ENCODE measurements around the gene SRGAP3. TPM values are rescaled to one million over a fixed set of nuclear protein-coding genes. Genes with fewer than 3 reads are reported as not detected.
"Not testable (repeated sequence)": the region's sequence is repeated elsewhere in the genome, so short reads cannot be mapped to it uniquely, and the experiment has no call there.

The SRGAP3 gene
- total RNA-seq, 2 donors from 2014 or later, result 1.7 to 3.4 TPM

DNA sequence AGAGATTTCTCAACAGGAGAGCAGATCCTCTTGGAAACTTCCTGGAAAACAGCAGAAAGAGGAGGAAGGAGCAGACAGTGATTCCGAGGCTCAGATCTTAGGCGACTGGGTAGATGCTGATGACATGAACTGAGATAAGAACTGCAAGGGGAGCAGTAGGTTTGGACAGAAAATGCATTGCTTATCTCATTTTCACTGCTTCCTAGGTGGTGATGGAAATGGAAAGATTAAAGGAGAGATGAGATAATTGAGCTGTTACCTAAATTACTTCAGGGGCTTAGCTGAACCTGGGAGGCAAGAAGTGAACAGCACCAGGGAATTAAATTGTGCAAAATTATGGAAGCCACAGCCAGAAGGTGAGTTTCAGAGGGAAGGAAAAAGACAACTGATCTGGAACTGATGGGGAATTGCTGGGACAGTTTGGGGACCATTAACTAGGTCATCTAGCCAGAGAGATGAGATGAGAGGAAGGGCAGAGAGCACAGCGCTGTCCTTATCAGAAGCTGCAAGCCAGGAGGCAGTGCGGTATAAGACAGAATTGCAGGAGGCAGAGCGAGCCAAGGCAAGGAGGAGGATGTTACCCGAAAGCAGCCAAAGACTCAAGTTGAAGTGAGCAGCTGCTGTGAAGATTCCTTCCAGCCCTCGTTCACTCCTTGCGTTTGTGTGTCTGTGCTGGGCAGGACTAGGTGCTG, 140.4 kb downstream of the SRGAP3 start:
- DNase-seq (ENCODE audit: low spot score), result no peak
- intact Hi-C loops (cut with DNase I), result no loop called here

DNA sequence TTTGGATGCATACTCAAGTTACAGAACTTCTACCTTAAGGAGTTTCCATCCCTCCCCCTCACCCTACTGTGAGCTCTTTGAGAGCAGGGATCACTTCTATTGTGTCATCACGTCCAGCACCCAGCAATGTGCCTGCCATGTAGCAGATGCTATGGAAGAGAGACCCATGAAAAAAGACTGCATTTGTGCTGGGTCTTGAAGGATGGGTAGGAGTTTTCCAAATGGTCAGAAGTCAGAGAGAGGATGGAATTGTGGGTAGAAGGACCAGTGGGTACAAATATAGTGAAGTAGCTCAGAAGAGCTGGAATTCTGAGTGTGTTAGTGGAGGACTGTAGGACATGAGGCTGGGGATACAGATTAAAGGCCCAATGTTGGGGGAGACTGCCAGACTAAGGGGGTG, 141.7 kb downstream of the SRGAP3 start:
- intact Hi-C loops (cut with DNase I), result no loop called here
- DNase-seq (ENCODE audit: low spot score), result no peak

DNA sequence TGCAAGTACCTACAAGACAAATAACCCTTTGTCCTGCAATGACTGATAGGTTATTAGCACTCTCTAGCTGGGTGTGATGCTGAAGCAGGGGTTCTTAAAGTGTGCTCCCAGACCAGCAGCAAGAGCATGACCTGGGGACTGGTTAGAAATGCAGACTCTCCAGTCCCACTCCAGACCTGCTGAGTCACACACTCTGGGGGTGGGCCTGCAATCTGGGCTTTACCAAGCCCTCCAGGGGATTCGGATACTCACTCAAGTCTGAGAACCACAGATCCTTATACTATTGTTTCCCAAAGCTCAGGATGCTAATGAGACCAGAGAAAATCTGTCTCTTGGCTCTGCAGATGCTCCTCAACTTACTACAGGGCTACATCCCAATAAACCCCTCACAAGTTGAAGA, 144.0 kb downstream of the SRGAP3 start:
- DNase-seq (ENCODE audit: low spot score), result no peak
- intact Hi-C loops (cut with DNase I), result no loop called here

DNA sequence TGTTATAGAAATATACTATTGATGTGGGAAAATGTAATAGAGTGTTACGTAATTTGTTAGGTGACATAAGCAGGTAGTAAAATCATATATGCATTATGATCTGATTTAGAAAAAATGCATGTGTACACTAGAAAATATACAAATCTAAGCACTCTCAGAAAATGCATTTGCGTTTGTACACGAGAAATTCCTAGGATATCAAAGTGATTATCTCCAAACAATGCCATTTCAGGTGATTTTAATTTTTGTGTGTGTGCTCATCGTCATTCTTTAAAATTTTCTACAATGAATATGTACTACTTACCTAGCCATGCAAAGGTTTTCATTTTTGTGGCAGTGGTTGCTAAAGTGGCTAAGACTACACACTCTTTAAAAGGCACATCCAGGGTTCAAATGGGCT, 145.3 kb downstream of the SRGAP3 start:
- DNase-seq (ENCODE audit: low spot score), result no peak
- intact Hi-C loops (cut with DNase I), result no loop called here

DNA sequence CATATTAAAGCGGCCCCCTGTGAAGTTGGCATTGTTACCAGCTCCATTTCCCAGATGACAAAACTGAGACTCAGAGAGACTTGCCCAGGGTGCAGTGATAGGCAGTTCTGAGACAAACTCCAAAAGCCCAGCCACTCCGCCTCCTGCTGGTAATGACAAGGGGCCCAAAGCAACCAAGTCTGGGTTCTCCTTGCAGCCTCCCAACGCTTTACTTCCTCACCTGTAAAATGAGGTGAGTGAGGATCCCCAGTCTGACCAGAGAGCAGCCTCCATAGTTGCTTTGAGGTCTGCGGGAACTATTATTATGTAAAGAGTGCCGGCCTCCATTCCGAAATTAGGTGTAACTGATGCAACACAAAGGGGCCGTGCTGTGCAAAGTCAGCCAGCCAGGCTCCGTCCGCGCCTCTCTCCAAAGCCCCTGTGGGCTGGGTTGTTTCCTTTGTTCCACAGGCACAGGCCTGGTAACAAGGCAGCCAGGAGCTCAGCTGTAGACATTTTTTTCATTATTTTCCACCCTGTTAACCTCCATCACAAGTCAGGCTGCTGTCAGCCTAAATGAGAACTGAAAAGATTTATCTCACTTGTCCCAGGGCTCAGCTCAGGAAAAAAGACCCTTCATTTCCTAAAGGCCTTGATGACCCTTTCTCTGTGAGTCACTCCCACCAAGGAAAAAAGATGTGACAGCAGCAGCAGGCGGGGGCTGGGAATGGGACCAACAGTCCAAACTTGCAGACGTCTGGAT, 147.0 kb downstream of the SRGAP3 start:
- no peak for DNase-seq (ENCODE audit: low spot score)
- intact Hi-C loops (cut with DNase I), result no loop called here

DNA sequence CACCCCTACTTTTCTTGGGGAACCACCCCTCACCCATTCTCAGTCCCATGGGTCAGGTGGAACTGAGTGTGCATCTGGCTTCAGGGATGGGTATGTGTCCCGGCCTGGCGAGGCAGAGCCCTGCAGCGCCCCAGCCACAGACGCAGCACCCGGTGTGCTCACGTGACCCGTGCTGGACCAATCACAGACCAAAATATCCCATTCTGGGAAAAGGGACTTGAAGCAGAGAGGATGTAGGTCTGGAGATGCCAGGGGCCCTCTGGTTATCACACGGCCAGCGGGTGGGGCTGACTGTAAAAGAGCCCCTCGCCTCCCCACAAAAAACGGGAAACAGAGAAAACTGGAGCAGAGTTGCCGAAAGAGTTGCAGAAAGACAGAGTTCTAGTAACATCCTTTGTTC, 148.2 kb downstream of the SRGAP3 start:
- no peak for DNase-seq (ENCODE audit: low spot score)
- intact Hi-C loops (cut with DNase I), result no loop called here

DNA sequence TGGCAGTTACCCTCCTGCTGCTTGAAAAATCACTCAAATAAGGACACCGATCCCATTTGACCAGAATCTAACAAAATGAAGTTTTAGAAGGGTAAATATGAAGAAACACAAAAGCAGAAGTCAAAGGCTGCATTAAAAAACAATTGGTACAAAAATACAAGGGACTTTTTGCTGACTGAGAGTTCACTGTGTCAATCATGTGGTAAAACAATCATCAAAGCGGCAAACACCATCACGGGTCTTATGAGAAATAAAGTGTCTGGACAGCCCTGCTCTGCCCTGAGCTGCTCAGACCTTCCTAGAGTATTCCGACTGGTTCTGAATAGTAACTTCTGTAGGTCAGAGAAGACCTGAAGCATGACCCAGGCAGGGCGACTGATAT, 148.9 kb downstream of the SRGAP3 start:
- intact Hi-C loops (cut with DNase I), result no loop called here
- DNase-seq (ENCODE audit: low spot score), result no peak

DNA sequence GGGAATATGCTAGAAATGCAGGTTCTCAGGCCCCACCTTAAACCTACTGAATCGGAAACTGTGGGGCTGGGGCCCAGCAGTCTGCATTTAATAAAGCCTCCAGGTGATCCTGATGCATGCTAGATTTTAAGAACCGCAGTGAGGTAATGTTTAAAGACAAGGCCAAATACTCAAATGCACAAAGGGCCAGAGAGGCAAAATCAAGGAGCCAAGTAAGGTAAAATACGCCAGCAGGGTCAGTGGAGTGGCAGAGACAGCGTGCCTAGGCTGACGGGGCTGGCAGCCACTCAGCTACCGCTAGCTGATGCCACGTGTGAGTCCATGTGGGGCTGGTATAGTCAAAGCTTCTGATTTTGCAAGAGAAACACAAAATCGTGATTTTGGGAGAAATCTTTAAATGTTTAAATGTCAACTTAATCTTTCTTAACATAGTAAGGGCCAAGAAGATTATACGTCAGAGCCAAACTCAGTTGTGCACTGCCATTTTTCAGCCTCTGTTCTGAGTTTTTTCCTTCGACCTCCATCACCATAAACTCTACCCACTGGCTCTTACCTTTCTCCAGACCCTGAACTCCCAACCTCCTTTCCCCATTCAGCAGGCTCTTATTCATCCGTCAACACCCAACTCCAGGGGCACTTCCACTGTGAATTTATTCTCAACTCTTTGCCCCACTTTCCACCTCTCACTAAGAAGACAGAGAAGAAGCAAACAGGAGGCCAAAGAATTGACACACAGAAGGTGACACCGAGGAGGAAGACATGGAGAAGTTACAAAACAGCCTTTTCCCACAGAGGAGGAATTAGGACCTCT, 149.5 kb downstream of the SRGAP3 start:
- intact Hi-C loops (cut with DNase I), result no loop called here
- DNase-seq (ENCODE audit: low spot score), result no peak

DNA sequence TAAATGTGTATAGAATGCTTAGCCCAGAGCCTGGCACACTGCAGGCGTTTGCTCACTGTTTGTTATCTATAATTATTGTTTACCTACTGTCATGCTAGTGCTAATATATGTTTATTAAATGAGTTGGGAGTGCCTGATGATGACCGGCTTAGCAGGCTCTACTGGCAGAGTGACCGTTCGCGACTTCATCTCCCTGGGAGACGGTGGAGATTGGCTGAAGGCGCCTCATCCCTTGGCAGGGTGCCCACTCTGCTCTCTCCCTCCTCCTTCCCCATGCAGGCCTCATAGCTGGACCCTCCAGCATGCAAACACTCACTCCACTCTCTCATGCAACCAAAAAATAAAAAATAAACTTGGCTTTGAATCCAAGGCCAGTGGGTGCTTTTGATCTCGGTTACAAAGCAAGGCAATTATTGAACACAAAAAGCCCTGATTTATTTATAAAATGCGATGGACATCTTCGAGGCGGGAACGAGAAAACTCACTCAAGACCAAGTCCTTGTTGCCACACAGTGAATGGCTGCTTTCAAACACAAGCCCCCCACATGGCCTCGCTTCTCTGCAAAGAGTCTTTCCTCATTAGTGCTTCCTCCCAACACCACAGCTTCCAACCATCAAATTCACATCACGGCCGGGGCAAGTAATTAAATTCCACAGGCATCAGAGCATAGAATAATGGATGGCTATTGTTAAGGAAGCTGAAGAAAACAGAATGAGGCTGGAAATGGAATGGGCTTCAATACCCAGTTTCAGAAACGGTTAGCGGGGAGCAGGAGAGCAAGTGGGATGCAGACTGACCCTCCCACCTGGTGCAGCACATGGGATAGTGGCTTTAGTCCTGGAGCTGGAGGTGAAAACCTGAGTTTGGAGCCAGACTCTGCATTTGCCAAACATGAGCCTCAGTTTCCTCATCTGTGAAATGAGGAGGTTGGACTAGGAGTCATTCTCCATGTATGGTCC, 150.4 kb downstream of the SRGAP3 start:
- DNase-seq (ENCODE audit: low spot score), result no peak
- intact Hi-C loops (cut with DNase I), result no loop called here

DNA sequence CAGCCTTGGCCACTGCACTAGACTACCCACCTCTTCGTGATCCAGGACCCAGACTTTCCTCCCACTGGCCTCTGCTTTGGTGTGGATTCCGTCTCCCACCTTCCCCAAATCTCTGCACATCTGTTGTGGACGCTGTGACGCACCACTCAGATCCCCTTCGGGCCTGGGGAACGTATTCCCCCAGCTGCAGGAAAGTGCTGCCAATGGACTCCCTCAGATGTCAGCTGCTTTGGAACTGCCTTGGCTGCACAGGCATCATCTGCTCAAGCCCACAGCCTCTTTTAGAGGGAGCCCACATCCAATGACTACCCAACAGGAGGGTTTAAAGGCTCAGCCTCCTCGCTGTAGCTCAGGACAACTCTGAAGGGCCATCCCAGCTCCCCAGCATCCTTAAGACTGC, 152.0 kb downstream of the SRGAP3 start:
- intact Hi-C loops (cut with DNase I), result no loop called here
- DNase-seq (ENCODE audit: low spot score), result no peak

DNA sequence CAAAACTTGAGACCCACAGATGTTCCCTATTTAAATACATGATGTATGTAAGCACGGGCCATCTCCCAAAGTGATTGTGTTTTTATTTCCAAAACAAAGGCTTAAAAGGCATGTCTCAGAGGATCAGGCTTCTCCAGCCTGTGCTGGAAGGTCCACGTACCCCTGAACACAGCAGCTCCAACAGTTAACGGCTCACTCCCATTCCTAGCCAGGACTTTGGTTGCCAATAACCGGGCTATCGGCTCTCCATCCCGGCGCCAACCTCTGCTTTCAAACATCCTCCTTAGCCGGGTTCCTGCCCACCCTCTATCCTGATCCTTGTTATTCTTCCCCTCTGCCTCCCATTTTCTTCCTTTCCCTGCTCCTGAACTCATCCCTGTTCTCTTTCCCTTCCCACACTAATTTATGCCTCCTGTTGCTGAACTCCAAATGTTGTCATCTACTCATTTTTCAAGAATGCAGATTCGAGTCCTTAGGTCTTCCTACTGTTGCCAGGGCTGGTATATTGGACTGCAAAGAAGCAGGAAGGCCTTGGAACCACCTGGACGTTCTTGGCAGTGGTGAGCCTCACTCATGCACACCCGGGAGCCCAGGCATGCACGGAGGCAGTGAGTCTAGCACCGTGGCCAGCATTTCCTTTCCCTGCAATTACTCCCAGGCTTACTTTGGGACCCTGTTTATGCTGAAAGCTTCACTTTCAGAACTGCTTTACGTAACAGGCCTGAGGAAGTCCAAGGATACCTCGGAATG, 157.8 kb downstream of the SRGAP3 start:
- intact Hi-C loops (cut with DNase I), result no loop called here
- DNase-seq (ENCODE audit: low spot score), result no peak

DNA sequence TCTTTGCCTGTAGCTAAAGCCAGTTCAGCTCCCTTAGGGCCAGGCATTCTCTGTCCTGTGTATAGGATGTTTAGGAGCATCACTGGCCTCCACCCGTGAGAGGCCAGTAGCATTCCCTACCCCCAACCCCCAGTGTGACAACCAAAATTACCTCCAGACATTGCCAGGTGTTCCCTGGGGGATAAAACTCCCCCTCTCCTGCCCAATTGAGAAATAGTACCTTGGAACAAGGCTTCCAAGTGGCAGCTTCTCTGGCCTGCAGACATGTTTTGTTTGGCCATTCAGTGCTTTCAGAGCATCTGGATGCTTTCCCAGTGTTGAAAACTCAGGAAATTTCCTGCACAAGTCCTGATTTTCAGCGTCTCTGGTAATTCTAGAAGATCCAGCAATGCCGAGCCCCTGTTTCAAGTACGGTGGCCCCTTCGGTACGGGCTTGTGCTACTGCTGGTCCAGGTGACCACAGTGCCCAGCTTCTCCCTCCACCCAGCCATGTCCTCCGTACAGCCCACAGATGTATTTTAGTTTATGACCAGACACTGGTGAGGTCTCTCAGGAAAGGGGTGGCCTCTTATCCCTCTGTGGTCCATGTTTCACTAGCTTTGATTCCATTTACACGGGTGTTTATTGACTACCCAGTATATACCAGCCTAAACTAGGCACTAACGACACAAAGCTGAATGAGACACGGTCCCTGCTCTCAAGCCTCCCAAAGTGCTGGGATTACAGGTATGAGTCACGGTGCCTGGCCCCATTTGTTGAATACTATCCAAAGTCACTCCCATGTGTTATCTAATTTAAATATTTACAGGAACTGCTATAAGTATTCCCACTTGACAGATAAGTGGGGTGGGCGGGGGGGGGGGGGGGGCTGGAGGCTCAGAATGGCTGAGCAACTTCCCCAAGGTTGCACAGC, 160.7 kb downstream of the SRGAP3 start:
- DNase-seq (ENCODE audit: low spot score), result no peak
- intact Hi-C loops (cut with DNase I), result no loop called here

DNA sequence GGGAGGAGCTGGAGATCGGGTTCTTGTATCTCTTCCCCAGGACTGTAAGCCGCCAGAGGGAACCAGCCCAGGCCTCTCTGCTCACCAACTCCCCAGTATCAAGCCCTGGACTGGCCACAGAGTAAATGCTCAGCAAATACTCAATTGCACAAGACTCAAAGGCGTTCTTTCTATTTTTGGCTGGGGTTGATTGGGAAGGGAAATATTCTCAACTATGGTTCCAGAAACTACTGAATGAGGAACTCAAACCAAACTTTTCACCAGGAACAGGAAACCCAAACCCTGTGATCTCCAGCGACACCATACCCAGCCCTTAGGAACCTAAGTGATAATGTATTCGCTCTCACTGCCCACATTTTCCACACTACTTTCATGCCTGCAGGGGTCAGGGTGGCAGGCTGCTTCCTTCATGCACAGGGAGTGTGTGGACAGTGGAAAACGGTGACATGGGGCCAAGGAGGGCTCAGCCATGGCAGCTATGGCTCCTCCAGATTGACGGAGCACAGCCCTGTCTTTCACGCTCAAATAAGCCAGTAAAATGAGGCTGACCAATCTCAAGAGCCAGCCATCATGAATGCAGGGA, 161.5 kb downstream of the SRGAP3 start:
- intact Hi-C loops (cut with DNase I), result no loop called here
- DNase-seq (ENCODE audit: low spot score), result no peak

DNA sequence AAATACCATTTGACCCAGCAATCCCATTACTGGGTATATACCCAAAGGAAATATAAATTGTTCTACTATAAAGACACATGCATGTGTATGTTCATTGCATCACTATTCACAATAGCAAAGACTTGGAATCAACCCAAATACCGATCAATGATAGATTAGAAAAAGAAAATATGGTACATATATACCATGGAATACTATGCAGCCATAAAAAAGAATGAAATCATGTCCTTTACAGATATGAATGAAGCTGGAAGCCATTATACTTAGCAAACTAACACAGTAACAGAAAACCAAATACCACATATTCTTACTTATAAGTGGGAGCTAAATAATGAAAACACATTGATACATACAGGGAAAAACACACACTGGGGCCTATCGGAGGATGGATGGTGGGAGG, 164.0 kb downstream of the SRGAP3 start:
- DNase-seq (ENCODE audit: low spot score); intact Hi-C loops (cut with DNase I): not testable (repeated sequence)

DNA sequence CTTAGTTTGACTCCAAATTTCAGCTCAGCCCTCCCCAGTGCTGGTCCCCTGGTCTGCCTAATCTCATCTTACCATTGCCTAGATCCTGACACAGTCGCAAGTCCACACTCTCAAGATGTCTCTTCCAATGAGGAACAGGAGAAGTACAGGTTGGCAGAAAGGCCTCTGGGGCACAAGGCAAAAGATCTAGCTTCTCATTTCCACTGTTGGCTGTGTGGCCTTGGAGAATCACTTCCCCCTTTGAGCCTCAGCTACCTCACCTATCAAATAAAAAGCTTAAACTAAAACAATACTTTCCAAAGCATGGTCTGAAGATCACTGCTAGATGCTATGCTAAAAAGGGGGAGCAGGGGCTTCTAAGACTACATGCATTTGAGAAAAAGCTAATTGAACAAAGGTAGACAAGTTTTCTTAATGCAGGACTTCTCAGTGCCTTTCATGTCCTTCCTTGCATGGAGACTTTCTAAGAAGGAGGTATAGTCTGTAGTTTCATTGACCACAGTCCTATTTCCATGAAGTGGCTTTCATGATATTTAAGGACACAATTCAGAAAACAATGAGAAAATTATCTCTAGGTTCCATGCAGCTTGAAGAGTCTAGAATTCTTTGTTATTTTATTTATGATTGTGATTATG, 168.1 kb downstream of the SRGAP3 start:
- DNase-seq (ENCODE audit: low spot score), result no peak
- intact Hi-C loops (cut with DNase I), result no loop called here

DNA sequence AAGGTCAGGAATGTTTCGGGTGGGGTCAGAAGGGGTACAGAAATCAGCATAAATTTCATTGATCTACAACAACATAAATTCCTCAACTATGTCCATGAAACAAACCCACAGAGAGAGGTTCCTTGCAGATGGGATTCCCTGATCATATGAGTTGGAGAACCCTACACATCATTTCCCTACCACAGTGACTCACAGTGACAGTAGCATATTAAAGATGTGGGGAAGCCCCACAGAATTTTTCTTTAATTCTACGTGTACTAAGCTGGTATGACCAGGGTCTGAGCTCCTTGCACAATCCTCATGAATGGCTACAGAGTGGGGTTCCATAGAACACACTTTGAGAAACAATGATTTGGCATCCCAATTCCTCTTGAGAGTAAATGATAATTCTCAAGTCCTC, 169.3 kb downstream of the SRGAP3 start:
- DNase-seq (ENCODE audit: low spot score), result no peak
- intact Hi-C loops (cut with DNase I), result no loop called here

DNA sequence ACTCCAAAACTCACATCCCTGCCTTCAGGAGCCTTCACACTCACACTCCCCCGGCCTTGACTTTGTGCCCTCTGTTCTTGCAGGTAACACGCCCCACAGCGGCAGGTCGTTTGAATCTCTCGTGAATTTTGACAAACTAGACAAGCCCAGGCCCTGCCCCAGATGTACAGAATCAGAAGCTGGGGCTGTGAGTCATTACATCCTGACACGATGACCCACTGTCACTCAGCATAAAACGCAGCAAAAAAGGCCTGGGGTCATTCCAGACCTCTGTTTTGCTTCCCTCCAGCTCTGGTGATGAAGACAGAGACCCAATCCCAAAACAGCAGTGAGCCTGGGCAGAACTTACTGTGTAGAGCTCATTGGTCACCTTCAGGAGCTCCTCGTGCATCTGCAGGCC, 169.8 kb downstream of the SRGAP3 start:
- DNase-seq (ENCODE audit: low spot score), result no peak
- intact Hi-C loops (cut with DNase I), result no loop called here
